ACHN (cell line): ENCODE results near the gene RELL2.

Experiments
- DNase-seq: peaks from one replicate; pipeline ENCODE4 v3.0.0-alpha.2; 2015
- in situ Hi-C: cut with HindIII; loops from 2 replicates; pipeline ENCODE4 v1.10.0; 2017; ENCODE audit warnings: low sequenced_read_pairs, low pct_ligation_motif_present, low pct_unique_long_range_greater_than_20kb

Gene RELL2

DNA sequence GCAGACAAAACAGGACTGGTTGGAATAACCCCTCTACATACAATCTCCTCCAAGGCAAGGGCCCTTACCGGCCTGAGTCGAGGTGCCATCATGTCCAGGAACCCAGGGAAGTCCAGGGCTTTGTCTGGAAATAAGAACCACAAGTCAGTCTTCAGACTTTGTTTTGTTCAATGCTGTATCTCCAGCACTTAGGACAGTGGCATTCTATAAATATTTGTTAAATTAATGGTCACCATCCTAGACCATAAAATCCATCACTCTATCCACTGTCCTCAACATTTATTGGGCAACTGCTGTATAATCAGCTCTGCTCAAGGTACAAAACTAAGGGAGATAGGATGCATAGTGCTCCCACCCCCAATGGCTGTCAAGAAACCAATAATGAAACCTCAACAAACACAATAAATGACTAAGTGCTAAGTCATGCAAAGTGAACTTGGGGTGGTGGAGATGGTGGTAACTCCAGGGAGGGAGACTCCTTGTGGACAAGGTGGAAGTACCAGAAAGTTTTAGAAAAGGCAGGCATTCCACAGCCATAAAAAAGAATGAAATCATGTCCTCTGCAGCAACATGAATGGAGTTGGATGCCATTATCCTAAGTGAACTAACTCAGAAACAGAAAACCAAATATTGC is 5.0 kb downstream of the RELL2 start:
- peak; percentile 88 for DNase-seq
- in situ Hi-C loops = no loop called here

DNA sequence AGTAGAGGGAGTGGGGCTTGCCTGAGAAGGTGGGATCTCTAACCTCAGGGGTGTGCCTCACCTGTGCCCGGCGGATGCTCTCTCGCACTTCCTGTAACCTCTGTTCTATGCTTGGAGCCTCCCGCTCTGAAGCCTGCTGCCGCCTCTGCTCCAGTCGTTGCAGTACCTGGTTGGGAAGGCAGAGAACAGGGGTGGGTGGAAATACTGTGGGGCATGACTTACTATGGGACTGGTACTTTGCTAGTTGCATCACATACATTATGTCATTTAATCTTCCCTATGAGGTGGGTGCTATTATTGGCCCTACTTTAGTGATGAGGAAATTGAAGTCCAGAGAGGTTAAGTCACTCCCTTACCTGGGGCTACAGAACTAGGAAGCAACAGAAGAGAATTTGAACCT is 9.2 kb downstream of the RELL2 start:
- no peak for DNase-seq
- in situ Hi-C loops = no loop called here

DNA sequence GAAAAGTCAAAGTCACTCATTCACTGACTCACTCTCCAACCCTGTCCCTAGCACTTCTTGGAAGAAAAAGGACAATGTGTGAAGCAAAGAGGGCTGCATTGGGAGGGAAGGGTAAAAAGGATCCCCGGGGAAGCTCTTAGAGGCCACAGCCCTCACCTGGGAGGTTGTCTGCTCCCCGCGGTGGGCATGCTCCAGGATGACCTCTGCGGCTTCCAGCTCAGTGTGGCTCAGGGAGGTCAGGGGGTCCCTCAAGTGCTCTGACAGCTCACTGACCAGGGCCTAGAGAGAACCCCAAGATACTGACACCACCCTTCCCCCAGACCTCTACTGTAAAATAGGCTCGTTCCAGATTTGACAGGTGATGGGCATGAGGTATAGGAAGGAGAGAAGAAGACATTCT is 10.4 kb downstream of the RELL2 start:
- no peak for DNase-seq
- in situ Hi-C loops = no loop called here

DNA sequence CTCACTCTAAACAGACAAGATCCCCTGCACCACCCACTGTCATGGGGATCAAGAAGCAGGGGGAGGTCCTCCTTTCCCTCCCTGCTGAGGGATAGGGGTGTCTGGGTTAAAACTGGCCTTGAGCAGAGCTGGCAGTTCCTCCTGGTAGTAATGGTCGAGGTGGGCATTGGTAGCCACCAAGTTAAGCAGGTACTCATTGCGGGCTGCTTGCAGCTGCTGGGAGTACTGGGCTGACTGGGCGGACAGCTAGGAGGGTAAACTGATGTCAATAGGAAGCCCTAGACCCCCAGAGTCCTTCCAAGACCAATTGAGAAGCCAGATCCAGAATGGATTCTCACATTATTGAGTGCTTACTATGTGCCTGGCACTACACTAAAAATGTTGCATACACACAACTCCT is 11.1 kb downstream of the RELL2 start:
- in situ Hi-C loops = no loop called here

DNA sequence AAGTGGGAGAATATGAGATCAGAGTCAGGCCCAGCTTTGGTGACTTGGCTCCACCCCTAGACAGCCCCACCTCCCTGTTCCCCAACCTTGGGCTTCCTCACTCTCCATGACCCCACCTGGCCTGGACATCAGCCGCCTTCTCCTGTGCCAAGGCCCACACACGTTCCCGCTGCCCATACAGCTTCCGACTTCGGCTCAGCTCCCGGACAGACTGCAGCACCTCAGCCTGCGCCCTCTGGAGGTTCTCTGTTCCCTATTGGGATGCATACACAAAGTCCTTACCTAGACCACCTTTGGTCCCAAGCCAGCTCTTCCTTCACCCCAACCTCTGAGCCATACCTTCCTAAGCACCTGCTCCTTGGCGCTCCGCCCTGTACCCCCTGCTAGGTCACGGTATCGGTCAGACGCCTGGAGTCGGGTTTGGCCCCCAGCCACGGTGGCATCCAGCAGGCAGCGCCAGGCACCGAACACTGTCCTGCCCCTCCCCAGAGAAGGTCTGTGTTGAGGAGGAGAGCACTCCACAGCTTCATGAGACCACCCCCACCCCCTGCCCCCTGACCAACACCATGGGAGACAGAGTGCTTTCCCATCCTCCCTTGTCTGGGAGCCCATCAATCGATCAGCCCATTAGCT is 12.4 kb downstream of the RELL2 start:
- no peak for DNase-seq
- in situ Hi-C loops = no loop called here

More for the DNA sequence above, 11.1 kb downstream of the RELL2 start:
- no peak for DNase-seq

DNA sequence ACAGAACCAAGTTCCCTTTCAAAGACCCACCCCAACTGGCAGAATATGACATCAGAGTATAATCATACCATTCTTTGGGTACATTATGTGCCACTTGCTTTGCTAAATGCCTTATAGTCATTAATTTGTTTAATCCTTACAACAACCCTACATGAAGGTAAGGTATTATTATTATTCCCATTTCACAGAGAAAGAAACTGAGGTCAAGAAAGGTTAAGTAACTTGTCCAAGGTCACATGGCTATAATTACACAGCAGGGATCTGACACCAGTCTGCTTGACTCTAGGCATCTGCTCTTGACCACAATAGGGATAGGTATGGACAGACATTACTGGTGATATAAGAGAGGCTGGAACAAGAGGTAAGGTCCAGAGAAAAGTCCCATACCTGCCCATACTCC is 13.2 kb downstream of the RELL2 start:
- no peak for DNase-seq
- in situ Hi-C loops = no loop called here

DNA sequence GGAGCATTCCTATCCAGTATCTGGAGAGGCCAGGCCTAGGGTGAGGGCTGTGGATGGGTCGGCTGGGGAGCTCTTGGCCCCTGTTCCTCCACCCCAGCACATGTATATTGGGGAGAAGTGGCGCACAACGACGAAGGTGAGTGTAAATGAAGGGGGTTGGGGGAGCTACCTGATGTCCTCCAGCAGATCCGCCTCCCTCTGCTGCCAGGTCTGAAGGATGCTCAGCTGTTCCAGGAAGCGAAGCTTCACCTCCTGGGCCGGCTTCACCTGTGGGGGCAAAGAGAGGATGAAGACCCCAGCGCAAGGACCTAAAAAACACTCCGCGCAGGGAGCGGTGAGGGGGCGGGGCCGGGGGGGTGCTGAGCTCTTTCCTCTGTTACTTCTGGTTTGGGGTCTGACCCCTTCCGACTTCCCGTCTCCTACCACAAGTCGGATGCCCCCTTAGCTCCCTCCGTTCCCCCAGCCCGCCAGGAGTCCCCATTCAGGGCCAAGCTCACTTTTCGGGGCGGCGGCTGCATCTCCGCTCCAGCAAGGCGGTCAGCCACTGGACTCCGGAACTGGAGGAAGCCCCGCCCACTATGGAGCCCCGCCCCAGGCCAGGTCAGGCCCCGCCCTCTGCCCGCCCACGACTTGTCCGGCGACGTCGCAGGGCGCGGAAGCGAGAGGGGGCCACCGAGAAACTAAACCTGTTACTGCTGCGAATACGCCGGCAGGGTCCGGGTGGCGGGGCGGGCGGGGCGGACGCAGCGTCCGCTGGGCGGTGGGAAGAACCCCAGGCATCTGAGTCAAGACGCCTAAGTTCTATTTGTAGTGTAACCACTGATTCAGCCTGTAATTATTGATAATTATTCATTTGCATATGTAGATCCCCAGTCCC is 14.3 kb downstream of the RELL2 start, which contains the start of gene FCHSD1:
Gene FCHSD1 (minus strand): TSS at position 568 of the 877 bp plus-strand sequence. CDS start 50 bp downstream, at position 518.
- in situ Hi-C loops = no loop called here
- DNase-seq = peak; percentile 75

DNA sequence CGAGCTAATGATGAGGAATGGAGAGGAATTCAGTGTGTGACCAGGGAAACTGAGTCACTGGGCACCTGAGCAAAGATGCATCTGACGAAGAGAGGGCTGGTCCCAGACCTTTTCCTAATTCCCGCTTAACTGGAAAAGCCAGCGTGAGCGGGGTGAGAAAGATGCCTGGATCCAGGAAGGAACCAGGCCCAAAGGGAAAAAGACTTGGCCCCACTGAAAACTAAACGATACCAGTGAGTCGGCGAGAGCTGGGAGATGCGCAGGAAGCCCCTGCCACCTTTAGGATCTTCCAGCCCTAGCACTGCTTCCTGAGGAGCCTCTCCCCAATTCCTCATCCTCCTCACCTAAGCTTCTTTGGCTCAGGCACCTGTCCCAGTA is 14.9 kb downstream of the RELL2 start:
- in situ Hi-C loops = no loop called here
- no peak for DNase-seq

DNA sequence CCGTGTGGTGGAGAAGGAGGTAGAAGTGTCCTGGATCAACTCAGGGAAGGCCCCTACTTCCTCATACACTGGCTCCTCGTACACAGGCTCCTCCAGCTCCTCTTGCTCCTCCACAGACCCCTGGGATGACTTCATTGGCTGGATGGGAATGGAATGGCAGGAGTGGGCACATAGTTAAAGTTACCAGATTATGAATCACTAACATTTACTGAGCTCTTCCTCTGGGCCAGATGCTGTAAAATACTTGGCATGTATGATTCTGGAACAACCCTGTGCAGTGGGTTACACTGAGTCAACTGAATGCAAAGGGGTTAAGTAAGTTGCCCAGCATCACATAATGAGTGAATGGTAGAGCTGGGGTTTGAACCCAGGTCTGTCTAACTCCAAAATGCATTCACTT is 17.5 kb downstream of the RELL2 start:
- in situ Hi-C loops = no loop called here
- peak; percentile 51 for DNase-seq

DNA sequence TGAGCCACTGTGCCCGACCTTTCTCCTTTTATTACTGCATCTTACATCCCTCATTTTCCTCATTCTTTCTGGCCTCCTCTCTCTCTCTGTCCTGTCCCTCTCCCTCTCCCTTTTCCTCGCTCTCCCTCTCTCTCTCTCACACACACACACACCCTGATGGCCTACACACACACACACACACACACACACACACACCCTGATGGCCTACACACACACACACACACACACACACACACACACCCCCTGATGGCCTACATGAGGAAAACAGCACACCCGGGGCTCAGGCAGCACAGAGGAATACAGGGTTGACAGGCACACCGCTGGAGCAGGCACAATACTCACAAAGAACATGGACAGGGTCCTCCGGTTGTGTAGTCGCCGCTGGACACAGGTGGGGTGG is 18.2 kb downstream of the RELL2 start:
- in situ Hi-C loops = no loop called here
- no peak for DNase-seq

DNA sequence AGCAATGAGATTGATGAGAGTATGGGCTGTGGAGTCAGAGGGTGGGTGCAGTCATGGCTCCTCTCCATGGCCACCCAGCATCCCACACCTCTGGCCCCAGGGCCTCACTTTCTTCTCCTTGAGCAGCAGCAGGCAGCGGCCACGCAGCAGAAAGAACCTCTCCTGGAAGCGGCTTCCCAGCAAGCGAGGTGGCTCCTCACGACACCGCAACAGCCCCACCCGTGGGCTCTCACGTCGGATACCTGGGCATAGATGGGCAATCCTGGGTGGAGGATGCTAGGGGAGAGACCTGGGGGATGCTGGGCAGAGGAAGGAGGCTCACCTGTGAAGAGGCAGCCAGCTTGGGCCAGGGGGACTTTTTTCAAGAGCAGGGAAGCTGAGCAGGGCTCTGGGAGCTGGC is 19.6 kb downstream of the RELL2 start:
- in situ Hi-C loops = no loop called here
- no peak for DNase-seq

DNA sequence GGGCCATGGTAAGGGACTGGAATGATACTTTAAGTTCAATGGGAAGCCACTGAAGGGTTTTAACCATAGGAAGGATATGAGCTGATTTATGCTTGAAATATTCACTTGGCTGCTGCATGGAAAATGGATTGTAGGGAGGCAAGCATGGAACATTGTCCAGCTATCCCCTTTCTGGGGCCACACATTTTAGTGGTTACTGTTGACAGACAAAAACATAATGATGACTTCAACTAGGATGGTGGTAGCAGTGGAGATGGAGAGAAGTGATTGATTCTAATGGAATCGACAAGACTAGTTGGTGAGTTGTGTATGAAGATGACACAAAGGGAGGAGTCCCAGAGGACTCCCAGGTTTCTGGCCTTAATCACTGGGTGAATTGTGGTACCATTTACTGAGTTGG is 20.6 kb downstream of the RELL2 start:
- in situ Hi-C loops = no loop called here
- DNase-seq = no peak

DNA sequence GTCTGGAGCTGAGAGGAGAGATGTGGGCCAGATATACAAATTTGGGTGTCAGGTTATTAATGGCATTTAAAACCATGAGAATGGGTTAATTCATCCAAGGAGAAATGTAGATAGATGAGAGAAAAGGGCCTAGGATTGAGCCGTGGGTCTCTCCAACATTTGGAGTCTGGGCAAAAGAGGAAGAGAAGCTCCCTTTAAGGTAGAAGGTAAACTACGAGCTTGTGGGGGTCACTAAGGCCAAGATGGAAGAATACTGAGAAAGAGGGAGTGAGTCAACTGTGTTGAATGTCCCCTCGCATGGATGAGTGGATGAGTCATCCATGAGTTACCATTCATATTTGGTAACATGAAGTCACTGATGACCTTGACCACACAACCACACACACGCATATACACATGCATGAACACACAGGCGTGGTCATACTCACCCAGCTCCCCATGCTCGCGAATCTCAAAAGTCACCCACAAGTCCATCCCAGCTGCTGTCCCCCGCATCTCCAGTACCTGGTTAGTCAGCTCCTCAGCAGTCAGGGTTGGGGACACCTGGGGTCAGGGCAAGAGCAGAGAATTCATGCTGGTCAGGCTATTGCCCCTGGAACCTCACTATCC is 21.2 kb downstream of the RELL2 start:
- peak; percentile 88 for DNase-seq
- in situ Hi-C loops = no loop called here

DNA sequence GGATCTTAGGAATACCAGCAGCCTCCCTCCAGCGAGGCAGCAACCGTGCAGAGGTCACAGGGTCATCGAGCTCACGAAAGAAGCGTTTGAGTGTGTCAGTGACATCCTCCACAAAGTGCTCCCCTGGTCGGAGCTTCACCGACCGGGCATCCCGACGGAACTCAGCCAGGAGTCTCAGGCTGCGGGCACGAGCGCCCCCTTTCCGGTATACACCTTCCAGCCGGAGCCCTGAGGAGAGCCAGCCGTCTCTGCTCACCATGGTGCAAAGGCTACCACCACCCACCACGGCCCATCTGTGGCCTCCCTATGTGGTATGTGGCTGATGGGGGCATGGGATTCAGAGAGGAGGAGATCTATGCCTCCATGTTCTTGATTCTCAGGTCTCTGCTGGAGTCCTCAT is 25.2 kb downstream of the RELL2 start:
- in situ Hi-C loops = no loop called here

DNA sequence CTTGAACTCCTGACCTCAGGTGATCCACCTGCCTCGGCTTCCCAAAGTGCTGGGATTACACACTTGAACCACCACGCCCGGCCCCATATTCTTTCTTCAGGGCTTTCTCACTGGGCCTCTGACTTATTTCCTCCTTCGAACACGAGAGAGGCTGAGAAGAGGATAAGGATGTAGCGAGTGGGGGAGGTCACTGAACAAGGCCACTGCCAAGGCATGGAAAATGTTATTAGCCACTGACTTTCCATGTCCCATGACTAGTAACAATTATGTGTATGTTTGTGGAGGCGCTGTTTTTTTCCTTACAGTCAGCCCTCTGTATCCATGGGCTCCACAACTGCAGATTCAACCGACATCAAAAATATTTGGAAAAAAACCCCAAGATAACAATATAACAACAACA is 26.7 kb downstream of the RELL2 start:
- in situ Hi-C loops = no loop called here
- DNase-seq = no peak

More for the DNA sequence above, 25.2 kb downstream of the RELL2 start:
- DNase-seq = no peak

DNA sequence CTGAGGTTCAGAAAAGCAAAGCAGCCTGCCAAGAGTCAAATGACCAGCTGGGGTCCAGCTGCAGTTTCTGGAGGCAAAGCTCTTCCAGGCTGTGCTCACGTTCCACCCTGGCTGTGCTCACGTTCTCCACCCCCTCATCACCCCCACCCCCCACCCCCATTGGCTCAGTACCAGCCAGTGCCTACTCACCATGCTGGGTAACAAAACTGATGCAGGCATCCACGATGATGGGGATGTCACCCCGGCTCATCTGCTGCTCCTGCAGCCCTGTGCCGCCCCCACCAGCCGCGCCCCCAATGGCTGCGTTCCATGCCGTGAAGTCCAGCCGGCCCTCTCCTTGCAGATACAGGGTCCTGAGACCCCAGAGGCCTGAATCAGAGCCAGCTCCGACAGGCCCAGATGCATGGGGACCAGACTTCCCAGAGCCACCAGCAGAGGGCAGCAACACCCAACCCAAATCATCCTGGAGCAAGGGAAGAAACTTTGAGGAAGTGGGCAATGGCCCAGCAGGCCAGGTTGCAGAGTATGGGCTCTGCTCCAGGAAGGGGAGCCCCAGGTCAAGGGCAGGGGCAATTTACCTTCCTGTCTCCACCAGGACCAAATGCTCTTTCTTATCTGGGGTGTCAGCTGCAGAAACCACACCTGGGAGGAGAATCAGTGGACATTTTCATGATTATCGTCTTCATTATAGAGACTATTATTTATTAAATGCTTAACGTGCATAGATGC is 28.1 kb downstream of the RELL2 start:
- DNase-seq = peak; percentile 67

DNA sequence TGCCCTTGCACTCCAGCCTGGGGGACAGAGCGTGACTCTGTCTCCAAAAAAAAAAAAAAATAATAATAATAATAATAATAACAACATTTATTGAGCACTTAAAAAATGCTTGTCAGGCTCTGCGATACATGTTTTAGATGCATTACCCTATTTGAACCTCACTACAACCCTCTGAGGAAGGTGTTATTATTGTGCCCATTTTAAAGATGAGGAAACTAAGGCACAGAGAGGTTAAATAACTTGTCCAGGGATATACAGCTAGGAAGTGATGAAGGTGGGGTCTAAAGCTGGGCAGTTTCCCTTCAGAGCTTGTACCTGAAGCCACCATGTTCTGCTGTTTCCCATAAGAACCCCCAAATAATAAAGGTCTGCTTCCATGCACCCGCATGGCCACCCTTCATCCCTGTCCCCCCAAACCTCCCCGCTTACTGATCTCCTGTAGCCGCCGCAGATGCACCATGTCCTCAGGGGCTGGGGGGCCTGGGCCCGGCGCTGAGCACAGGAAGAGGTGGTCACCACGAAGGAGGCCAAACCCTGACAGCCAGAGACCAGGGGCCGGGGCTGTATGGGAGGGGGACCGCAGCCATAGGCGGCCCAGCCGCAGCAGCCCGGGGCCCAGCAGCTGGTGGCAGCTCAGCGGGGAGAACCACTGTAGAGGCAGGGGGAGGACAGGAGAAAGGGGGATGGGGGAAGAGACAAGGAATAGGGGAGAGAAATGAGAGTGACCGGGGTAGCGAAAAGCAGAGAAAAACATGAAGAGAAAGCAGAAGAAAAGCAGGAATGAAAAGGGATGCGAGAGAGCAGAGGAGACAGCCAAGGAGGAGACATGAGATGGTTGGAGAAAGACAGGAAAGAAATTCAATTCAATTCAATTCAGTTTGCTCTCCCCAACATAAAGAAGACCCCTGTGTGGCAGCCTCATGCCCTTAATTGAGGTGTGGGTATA is 29.5 kb downstream of the RELL2 start:
- DNase-seq = no peak
- in situ Hi-C loops = no loop called here

More for the DNA sequence above, 28.1 kb downstream of the RELL2 start:
- in situ Hi-C loops = no loop called here
